WTC11 (cell line): ENCODE data around the gene SEMA4D. TPM values are rescaled to one million over a fixed set of nuclear protein-coding genes. Genes with fewer than 3 reads are reported as not detected.

Experiments
- ATAC-seq: fragments of 200-7000 bp; cut with Tn5 transposase; 2 replicates; pipeline ENCODE4 v1.10.0; 2021; ENCODE audit warnings: mild to moderate bottlenecking, moderate library complexity
- CTCF ChIA-PET: fragments of 300-600 bp; sonication (Branson Sonifier 250); formaldehyde crosslinking; loops from one replicate; lab custom pipeline; 2021; ENCODE audit warnings: antibody characterized with exemption; lab: Charles Lee
- POLR2A ChIA-PET: fragments of 350-600 bp; sonication (Branson Sonifier 250); formaldehyde crosslinking; loops from one replicate; lab custom pipeline; 2021; ENCODE audit warnings: antibody characterized with exemption; lab: Charles Lee
- DNase-seq: peaks from one replicate; pipeline ENCODE4 v3.0.0; 2021; ENCODE audit warnings: low spot score
- H3K27ac Mint-ChIP-seq: 2 replicates; pipeline ENCODE4 v1.8.0; 2021; ENCODE audit warnings: mixed read lengths
- H3K27me3 Mint-ChIP-seq: 2 replicates; pipeline ENCODE4 v1.8.0; 2021; ENCODE audit warnings: low read depth, mild to moderate bottlenecking, moderate library complexity, mixed read lengths
- H3K36me3 Mint-ChIP-seq: 2 replicates; pipeline ENCODE4 v1.8.0; 2021; ENCODE audit warnings: mixed read lengths
- H3K4me1 Mint-ChIP-seq: 2 replicates; pipeline ENCODE4 v1.8.0; 2022; ENCODE audit warnings: mixed read lengths
- H3K4me3 Mint-ChIP-seq: 2 replicates; pipeline ENCODE4 v1.8.0; 2021; ENCODE audit warnings: mild to moderate bottlenecking, moderate library complexity, mixed read lengths
- H3K9me3 Mint-ChIP-seq: 2 replicates; pipeline ENCODE4 v1.8.0; 2021; ENCODE audit warnings: mixed read lengths
- ARID4B ChIP-seq: sonication (generic); formaldehyde crosslinking; IDR thresholded peaks from 2 replicates; pipeline ENCODE4 v1.8.0; 2023; ENCODE audit warnings: missing genetic modification reagents, mild to moderate bottlenecking, borderline replicate concordance
- ATF3 ChIP-seq: sonication (generic); formaldehyde crosslinking; conservative IDR thresholded peaks from 2 replicates; pipeline ENCODE4 v1.8.1; 2022; ENCODE audit warnings: mild to moderate bottlenecking, missing genetic modification reagents
- E2F1 ChIP-seq: sonication (generic); formaldehyde crosslinking; IDR thresholded peaks from 2 replicates; pipeline ENCODE4 v1.8.0; 2022; ENCODE audit warnings: mild to moderate bottlenecking, missing genetic modification reagents
- ETV6 ChIP-seq: sonication (generic); formaldehyde crosslinking; IDR thresholded peaks from 2 replicates; pipeline ENCODE4 v1.8.1; 2022; ENCODE audit warnings: mild to moderate bottlenecking, missing genetic modification reagents
- FOXP1 ChIP-seq: sonication (generic); formaldehyde crosslinking; IDR thresholded peaks from 2 replicates; pipeline ENCODE4 v1.8.0; 2022; ENCODE audit warnings: missing genetic modification reagents, mild to moderate bottlenecking, moderate library complexity, borderline replicate concordance
- IRF2 ChIP-seq: sonication (generic); formaldehyde crosslinking; IDR thresholded peaks from 2 replicates; pipeline ENCODE4 v1.8.0; 2022; ENCODE audit warnings: low read depth, missing genetic modification reagents, borderline replicate concordance
- NR2C2 ChIP-seq: sonication (generic); formaldehyde crosslinking; IDR thresholded peaks from 2 replicates; pipeline ENCODE4 v1.8.0; 2022; ENCODE audit warnings: mild to moderate bottlenecking, missing genetic modification reagents
- PRRX2 ChIP-seq: fragments of 250-450 bp; sonication (Bioruptor Pico); IDR thresholded peaks from 2 replicates; pipeline ENCODE4 v1.8.0; 2021; ENCODE audit warnings: mild to moderate bottlenecking
- RELA ChIP-seq: sonication (generic); formaldehyde crosslinking; IDR thresholded peaks from 2 replicates; pipeline ENCODE4 v1.8.1; 2022; ENCODE audit warnings: missing genetic modification reagents, mild to moderate bottlenecking, borderline replicate concordance
- USF1 ChIP-seq: sonication (generic); formaldehyde crosslinking; IDR thresholded peaks from 2 replicates; pipeline ENCODE4 v1.8.0; 2022; ENCODE audit warnings: mild to moderate bottlenecking, missing genetic modification reagents
- ZNF416 ChIP-seq: fragments of 250-450 bp; sonication (Bioruptor Pico); IDR thresholded peaks from 2 replicates; pipeline ENCODE4 v1.9.0; 2021; ENCODE audit warnings: mild to moderate bottlenecking, inconsistent platforms
- ZSCAN18 ChIP-seq: fragments of 250-450 bp; sonication (Bioruptor Pico); IDR thresholded peaks from 2 replicates; pipeline ENCODE4 v2.1.2; 2022; ENCODE audit warnings: mild to moderate bottlenecking, moderate library complexity
- total RNA-seq: library from RNA; stranded (reverse); gene quantifications from 3 replicates; pipeline ENCODE4 v1.2.3, GENCODE V29; 2021
- TF ChIP-seq, protein P1 (sequence below): sonication (generic); formaldehyde crosslinking; IDR thresholded peaks from 2 replicates; pipeline ENCODE4 v1.8.1; 2023; ENCODE audit warnings: mild to moderate bottlenecking, missing genetic modification reagents, borderline replicate concordance
- TF ChIP-seq, protein P2 (sequence below): fragments of 250-450 bp; sonication (Bioruptor Pico); conservative IDR thresholded peaks from 2 replicates; pipeline ENCODE4 v1.9.0; 2021; ENCODE audit warnings: mild to moderate bottlenecking
- TF ChIP-seq, protein P3 (sequence below): sonication (generic); formaldehyde crosslinking; IDR thresholded peaks from 2 replicates; pipeline ENCODE4 v1.8.1; 2023; ENCODE audit warnings: mild to moderate bottlenecking, moderate library complexity, missing genetic modification reagents

The SEMA4D gene
- total RNA-seq, 1 experiment from 2014 or later, result 67.8 TPM

- no peaks in the 10 kb centered on the region for H3K9me3 Mint-ChIP-seq
- no peak overlapping the region for H3K4me3 Mint-ChIP-seq
- peaks cover 19% of the 10 kb centered on the region for H3K4me1 Mint-ChIP-seq
- ChIA-PET CTCF (interaction anchor here (3.0 to 3.6 kb wide), 2 partner anchors 20 to 100 kb away, joined by 11 to 17 read pairs; no protein-coding TSS in a partner anchor), POLR2A (no interaction called here)
- DNase-seq (no peak), ATAC-seq (no peak)
- H3K36me3 Mint-ChIP-seq, result peaks cover 9% of the 10 kb centered on the region
- TF ChIP-seq, protein P1, sequence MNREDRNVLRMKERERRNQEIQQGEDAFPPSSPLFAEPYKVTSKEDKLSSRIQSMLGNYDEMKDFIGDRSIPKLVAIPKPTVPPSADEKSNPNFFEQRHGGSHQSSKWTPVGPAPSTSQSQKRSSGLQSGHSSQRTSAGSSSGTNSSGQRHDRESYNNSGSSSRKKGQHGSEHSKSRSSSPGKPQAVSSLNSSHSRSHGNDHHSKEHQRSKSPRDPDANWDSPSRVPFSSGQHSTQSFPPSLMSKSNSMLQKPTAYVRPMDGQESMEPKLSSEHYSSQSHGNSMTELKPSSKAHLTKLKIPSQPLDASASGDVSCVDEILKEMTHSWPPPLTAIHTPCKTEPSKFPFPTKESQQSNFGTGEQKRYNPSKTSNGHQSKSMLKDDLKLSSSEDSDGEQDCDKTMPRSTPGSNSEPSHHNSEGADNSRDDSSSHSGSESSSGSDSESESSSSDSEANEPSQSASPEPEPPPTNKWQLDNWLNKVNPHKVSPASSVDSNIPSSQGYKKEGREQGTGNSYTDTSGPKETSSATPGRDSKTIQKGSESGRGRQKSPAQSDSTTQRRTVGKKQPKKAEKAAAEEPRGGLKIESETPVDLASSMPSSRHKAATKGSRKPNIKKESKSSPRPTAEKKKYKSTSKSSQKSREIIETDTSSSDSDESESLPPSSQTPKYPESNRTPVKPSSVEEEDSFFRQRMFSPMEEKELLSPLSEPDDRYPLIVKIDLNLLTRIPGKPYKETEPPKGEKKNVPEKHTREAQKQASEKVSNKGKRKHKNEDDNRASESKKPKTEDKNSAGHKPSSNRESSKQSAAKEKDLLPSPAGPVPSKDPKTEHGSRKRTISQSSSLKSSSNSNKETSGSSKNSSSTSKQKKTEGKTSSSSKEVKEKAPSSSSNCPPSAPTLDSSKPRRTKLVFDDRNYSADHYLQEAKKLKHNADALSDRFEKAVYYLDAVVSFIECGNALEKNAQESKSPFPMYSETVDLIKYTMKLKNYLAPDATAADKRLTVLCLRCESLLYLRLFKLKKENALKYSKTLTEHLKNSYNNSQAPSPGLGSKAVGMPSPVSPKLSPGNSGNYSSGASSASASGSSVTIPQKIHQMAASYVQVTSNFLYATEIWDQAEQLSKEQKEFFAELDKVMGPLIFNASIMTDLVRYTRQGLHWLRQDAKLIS, result no peak
- TF ChIP-seq RELA (CRISPR knock-in tag) (no peak), USF1 (CRISPR knock-in tag) (no peak), ATF3 (no peak), PRRX2 (CRISPR knock-in tag) (no peak), ZNF416 (CRISPR knock-in tag) (no peak), ETV6 (CRISPR knock-in tag) (no peak), NR2C2 (CRISPR knock-in tag) (no peak)
- TF ChIP-seq, protein P2, sequence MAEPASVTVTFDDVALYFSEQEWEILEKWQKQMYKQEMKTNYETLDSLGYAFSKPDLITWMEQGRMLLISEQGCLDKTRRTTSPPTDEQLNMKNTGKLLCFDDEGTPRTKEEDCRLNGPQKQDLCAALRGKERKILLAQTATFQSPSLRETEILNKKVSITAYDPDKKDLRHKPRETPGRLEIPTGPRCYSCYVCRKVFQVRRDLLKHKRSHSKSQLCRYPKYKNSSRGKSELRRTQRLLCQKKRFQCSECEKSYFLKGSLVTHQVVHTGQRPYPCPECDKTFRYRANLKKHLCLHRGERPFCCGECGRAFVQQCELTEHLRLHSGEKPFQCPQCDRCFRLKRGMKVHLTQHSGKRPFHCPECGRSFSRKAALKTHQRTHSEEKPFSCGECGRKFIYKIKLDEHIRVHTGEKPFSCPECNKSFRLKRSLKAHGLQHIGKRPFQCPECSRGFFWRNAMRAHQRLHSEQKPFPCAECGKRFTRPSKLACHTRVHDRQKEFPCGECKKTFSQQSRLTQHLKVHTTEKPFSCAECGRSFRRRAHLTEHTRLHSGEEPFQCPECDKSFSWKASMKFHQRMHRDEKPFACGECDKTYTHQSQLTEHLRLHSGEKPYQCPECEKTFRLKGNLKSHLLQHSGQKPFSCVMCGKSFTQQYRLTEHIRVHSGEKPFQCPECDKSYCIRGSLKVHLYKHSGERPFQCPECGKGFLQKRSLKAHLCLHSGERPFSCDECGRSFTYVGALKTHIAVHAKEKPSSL (CRISPR knock-in tag), result no peak
- TF ChIP-seq, protein P3, sequence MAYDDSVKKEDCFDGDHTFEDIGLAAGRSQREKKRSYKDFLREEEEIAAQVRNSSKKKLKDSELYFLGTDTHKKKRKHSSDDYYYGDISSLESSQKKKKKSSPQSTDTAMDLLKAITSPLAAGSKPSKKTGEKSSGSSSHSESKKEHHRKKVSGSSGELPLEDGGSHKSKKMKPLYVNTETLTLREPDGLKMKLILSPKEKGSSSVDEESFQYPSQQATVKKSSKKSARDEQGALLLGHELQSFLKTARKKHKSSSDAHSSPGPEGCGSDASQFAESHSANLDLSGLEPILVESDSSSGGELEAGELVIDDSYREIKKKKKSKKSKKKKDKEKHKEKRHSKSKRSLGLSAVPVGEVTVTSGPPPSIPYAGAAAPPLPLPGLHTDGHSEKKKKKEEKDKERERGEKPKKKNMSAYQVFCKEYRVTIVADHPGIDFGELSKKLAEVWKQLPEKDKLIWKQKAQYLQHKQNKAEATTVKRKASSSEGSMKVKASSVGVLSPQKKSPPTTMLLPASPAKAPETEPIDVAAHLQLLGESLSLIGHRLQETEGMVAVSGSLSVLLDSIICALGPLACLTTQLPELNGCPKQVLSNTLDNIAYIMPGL (CRISPR knock-in tag), result no peak
- TF ChIP-seq, all 79 proteins: peak for 0
- no peaks in the 10 kb centered on the region; the same call in 1 of the 2 replicates for H3K27me3 Mint-ChIP-seq
- H3K27ac Mint-ChIP-seq, result peak overlapping the region; percentile 75; the same call in 1 of the 2 replicates
Observed at GRCh38 chr9:89449261-89449671, 48.6 kb downstream of the SEMA4D start.

DNA sequence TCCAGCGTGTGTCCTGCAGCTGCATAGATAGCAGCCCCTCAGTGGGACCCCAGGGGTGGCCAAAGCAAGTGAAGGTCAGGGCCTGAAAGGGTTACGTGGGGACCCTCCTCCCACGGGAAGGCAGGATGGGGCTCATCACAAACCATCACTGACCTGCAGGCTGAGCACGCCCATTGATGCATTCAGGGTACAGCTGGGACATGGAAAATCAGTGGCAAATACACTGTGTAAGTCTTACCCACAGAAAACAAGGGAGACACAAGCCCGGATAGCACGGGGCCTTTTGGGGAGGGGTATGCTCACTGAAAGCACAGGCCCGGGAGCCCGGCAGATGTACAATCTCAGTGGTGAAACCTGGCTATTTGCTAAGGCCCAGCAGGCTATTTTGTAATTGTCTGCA is 49.1 kb downstream of the SEMA4D start:
- DNase-seq (no peak), ATAC-seq (no peak)
- POLR2A ChIA-PET, result no interaction called here
- no peak for TF ChIP-seq E2F1 (CRISPR knock-in tag)
- no peak for TF ChIP-seq IRF2 (CRISPR knock-in tag)
- no peak for TF ChIP-seq FOXP1 (CRISPR knock-in tag)
- TF ChIP-seq ZSCAN18 (CRISPR knock-in tag), result no peak
- no peak for TF ChIP-seq ARID4B (CRISPR knock-in tag)
- Mint-ChIP-seq H3K36me3 (peaks cover 8% of the 10 kb centered on the region), H3K27ac (no peak overlapping the region), H3K4me3 (no peak overlapping the region), H3K9me3 (no peaks in the 10 kb centered on the region), H3K27me3 (no peaks in the 10 kb centered on the region; the same call in 1 of the 2 replicates), H3K4me1 (peaks cover 22% of the 10 kb centered on the region)
- CTCF ChIA-PET, result interaction anchor here (3.6 kb wide), 1 partner anchor 100 kb away, joined by 11 read pairs; no protein-coding TSS in a partner anchor
